Panc1 (cell line): ENCODE data around the gene TRIM8. TPM values are rescaled to one million over a fixed set of nuclear protein-coding genes. Genes with fewer than 3 reads are reported as not detected.

ENCODE experiments used
- ATAC-seq: fragments of 200-7000 bp; cut with Tn5 transposase; 2 replicates; pipeline ENCODE4 v1.9.1; 2020; ENCODE audit warnings: mild to moderate bottlenecking, moderate library complexity
- BruUV-seq: library from RNA; stranded (reverse); fragments of 400-500 nt; replicated peaks from 2 replicates; lab custom pipeline; 2021; lab: Mats Ljungman, UMichigan
- CTCF ChIA-PET: fragments of 300-600 bp; sonication (Branson Sonifier 250); formaldehyde crosslinking; loops from one replicate; lab custom pipeline; 2022; ENCODE audit warnings: antibody characterized with exemption; lab: Charles Lee
- POLR2A ChIA-PET: fragments of 300-600 bp; sonication (Branson Sonifier 250); formaldehyde crosslinking; loops from one replicate; lab custom pipeline; 2022; ENCODE audit warnings: antibody characterized with exemption; lab: Charles Lee
- DNase-seq: peaks from one replicate; pipeline ENCODE4 v3.0.0-alpha.2; 2010; ENCODE audit warnings: low read depth, low spot score
- H3K27ac ChIP-seq: 2 replicates; pipeline ENCODE4 v1.5.1; 2011; ENCODE audit warnings: mild to moderate bottlenecking, low read length, inconsistent platforms
- H3K27me3 ChIP-seq: fragments of 200-500 bp; sonication (Bioruptor generic); 2 replicates; pipeline ENCODE4 v1.6.0; 2014; ENCODE audit warnings: low read length, inconsistent platforms; ENCODE audit not compliant: control insufficient read depth, insufficient read depth
- H3K36me3 ChIP-seq: fragments of 200-500 bp; sonication (Bioruptor generic); 2 replicates; pipeline ENCODE4 v1.5.1; 2014; ENCODE audit warnings: inconsistent platforms, mild to moderate bottlenecking, low read length, moderate library complexity; ENCODE audit not compliant: control insufficient read depth, insufficient read depth
- H3K4me1 ChIP-seq: 2 replicates; pipeline ENCODE4 v1.5.1; 2011; ENCODE audit warnings: inconsistent platforms, mild to moderate bottlenecking, low read length, moderate library complexity; ENCODE audit not compliant: control insufficient read depth, insufficient read depth
- H3K4me3 ChIP-seq, 2 experiments: 2 replicates each; pipeline ENCODE4 v1.5.1; 2011 to 2012; ENCODE audit warnings: low read depth in 2 of 2, low read length in 2 of 2, mild to moderate bottlenecking in 2 of 2, inconsistent platforms in 1 of 2, moderate library complexity in 1 of 2
- H3K9me3 ChIP-seq: fragments of 200-500 bp; sonication (Bioruptor generic); 2 replicates; pipeline ENCODE4 v1.5.1; 2014; ENCODE audit warnings: low read depth, mild to moderate bottlenecking, inconsistent platforms, low read length, moderate library complexity; ENCODE audit not compliant: control insufficient read depth, insufficient read depth
- CTCF ChIP-seq: fragments of 450-650 bp; IDR thresholded peaks from 2 replicates; pipeline ENCODE4 v1.5.1; 2017; ENCODE audit warnings: mild to moderate bottlenecking
- POLR2AphosphoS5 ChIP-seq: IDR thresholded peaks from 2 replicates; pipeline ENCODE4 v1.6.1; 2012; ENCODE audit warnings: mild to moderate bottlenecking, low read depth, low read length, moderate library complexity
- REST ChIP-seq, 2 experiments: IDR thresholded peaks; 2 replicates each; pipeline ENCODE4 v1.6.1; 2011 to 2012; ENCODE audit warnings: low read depth in 2 of 2, control low read depth in 1 of 2, low read length in 1 of 2, mild to moderate bottlenecking in 1 of 2, moderate library complexity in 1 of 2; ENCODE audit not compliant: insufficient read depth in 1 of 2
- SIN3A ChIP-seq: IDR thresholded peaks from 2 replicates; pipeline ENCODE4 v1.6.1; 2012; ENCODE audit warnings: low read depth, mild to moderate bottlenecking, low read length, moderate library complexity, borderline replicate concordance; ENCODE audit not compliant: insufficient read depth
- TCF7L2 ChIP-seq: IDR thresholded peaks from 2 replicates; pipeline ENCODE4 v1.6.1; 2011; ENCODE audit warnings: mild to moderate bottlenecking, low read depth, low read length, inconsistent platforms
- in situ Hi-C: cut with HindIII; loops from 2 replicates; pipeline ENCODE4 v1.10.0; 2016; ENCODE audit warnings: low sequenced_read_pairs, low pct_unique_long_range_greater_than_20kb
- intact Hi-C: fragments of 100-400 bp; cut with micrococcal nuclease; formaldehyde crosslinking; loops from one replicate; pipeline ENCODE4 v1.10.0; 2022; ENCODE audit not compliant: unreplicated experiment
- total RNA-seq: library from RNA; stranded (reverse); gene quantifications from one replicate; pipeline ENCODE4 v1.2.1, GENCODE V29; 2021; ENCODE audit not compliant: unreplicated experiment

The TRIM8 gene
- total RNA-seq, 1 experiment from 2014 or later: 54.4 TPM

GRCh38 chr10:102599565-102600327 is 44.5 kb upstream of the TRIM8 start:
- intact Hi-C loops: no loop called here
- in situ Hi-C loops: no loop called here
- Histone ChIP-seq H3K9me3 (no peaks in the 10 kb centered on the region), H3K27me3 (no peaks in the 10 kb centered on the region), H3K36me3 (no peaks in the 10 kb centered on the region), H3K4me1 (peaks cover 10% of the 10 kb centered on the region), H3K4me3 (no peak overlapping the region), H3K27ac (no peak overlapping the region)
- CTCF ChIA-PET: no interaction called here
- no TSS peak for BruUV-seq
- ATAC-seq (no peak), DNase-seq (no peak)
- no peak for TF ChIP-seq SIN3A
- TF ChIP-seq CTCF: no peak
- no peak for TF ChIP-seq REST (IDR thresholded peaks at IDR 0.05; ENCODE audit: insufficient read depth in 1 of 2, low read depth in 2 of 2, low read length in 1 of 2)
- no peak for TF ChIP-seq TCF7L2
- no peak for TF ChIP-seq POLR2AphosphoS5
- POLR2A ChIA-PET: no interaction called here

GRCh38 chr10:102600816-102601215 is 43.5 kb upstream of the TRIM8 start:
- TF ChIP-seq REST (IDR thresholded peaks at IDR 0.05; ENCODE audit: insufficient read depth in 1 of 2, low read depth in 2 of 2, low read length in 1 of 2): no peak
- no peak for TF ChIP-seq POLR2AphosphoS5
- no peak for TF ChIP-seq SIN3A
- no peak for TF ChIP-seq CTCF
- TF ChIP-seq TCF7L2: no peak
- intact Hi-C loops: no loop called here
- CTCF ChIA-PET: no interaction called here

More at GRCh38 chr10:102600816-102601215, 43.5 kb upstream of the TRIM8 start:
- no peaks in the 10 kb centered on the region for H3K36me3 ChIP-seq
- H3K4me3 ChIP-seq: no peak overlapping the region
- no peak overlapping the region for H3K27ac ChIP-seq
- DNase-seq (no peak), ATAC-seq (no peak)
- POLR2A ChIA-PET: no interaction called here
- in situ Hi-C loops: no loop called here
- H3K27me3 ChIP-seq: no peaks in the 10 kb centered on the region
- no TSS peak for BruUV-seq
- peaks cover 10% of the 10 kb centered on the region for H3K4me1 ChIP-seq
- no peaks in the 10 kb centered on the region for H3K9me3 ChIP-seq
